ENCODE results near the gene ZNF593. TPM values are rescaled to one million over a fixed set of nuclear protein-coding genes. Genes with fewer than 3 reads are reported as not detected.

ZNF593 gene
- total and polyA plus RNA-seq, 2 of the 13 experiments (the other 11 are each of a cell fraction or from before 2014, with no cell fraction given) = 37.3 to 55.8 TPM

DNA sequence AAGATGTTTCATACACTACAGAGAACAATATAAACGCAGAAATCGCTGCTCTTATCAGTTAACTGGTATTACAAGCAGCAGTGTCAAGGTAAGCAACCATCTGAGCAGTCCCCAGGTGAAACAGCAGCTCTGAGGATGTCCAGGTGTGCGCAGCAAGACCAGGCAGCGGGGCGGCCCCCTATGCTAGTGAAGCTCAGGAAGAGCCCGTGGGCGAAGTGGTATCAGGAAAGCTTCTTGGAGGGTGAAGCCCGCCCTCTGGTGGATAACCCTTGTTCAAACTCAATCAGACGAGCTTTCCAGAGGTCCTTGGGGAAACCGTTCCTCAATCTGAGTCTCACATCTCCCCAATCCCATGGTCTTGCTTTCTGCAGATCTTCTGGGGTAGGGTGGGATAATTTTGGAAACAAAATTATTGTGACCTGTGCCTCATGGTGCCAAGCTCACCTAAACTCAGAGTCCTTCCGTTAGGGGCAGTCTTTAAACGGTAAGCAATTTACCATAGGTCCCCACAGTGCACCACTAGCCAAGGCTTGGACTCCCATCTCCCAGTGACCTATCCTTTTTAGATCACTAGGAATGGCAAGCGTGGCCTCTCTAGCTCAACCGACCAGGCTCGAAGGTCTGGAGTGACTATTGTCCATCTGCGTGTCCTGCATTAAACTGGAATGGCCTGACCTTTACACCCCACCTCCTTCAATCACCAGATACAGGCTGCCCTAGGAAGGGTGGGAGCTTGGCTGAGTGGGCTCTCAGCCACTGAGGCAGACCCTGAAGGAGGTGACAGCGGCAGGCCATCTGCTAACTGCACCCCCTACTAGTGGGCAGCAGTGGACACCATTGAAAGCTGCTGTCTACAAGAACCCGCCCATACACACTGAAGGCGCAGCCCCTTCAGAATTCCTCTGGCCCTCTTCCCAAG lies 24.4 kb upstream of the ZNF593 start (continued):
- TF ChIP-seq, protein P1, sequence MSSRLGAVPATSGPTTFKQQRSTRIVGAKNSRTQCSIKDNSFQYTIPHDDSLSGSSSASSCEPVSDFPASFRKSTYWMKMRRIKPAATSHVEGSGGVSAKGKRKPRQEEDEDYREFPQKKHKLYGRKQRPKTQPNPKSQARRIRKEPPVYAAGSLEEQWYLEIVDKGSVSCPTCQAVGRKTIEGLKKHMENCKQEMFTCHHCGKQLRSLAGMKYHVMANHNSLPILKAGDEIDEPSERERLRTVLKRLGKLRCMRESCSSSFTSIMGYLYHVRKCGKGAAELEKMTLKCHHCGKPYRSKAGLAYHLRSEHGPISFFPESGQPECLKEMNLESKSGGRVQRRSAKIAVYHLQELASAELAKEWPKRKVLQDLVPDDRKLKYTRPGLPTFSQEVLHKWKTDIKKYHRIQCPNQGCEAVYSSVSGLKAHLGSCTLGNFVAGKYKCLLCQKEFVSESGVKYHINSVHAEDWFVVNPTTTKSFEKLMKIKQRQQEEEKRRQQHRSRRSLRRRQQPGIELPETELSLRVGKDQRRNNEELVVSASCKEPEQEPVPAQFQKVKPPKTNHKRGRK (CRISPR knock-in tag; IDR thresholded peaks at IDR 0.05) = no peak
- TF ChIP-seq, protein P2, sequence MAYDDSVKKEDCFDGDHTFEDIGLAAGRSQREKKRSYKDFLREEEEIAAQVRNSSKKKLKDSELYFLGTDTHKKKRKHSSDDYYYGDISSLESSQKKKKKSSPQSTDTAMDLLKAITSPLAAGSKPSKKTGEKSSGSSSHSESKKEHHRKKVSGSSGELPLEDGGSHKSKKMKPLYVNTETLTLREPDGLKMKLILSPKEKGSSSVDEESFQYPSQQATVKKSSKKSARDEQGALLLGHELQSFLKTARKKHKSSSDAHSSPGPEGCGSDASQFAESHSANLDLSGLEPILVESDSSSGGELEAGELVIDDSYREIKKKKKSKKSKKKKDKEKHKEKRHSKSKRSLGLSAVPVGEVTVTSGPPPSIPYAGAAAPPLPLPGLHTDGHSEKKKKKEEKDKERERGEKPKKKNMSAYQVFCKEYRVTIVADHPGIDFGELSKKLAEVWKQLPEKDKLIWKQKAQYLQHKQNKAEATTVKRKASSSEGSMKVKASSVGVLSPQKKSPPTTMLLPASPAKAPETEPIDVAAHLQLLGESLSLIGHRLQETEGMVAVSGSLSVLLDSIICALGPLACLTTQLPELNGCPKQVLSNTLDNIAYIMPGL (CRISPR knock-in tag; IDR thresholded peaks at IDR 0.05; ENCODE audit: borderline replicate concordance in 1 of 2, low read depth in 1 of 2) = 0 out of 4 replicates have a peak, but pooled peaks of 1 of the 2 experiments have one; percentile 50
- no peak for TF ChIP-seq ZNF460 (CRISPR knock-in tag; IDR thresholded peaks at IDR 0.05; ENCODE audit: borderline replicate concordance)
- TF ChIP-seq ZSCAN9 (CRISPR knock-in tag; IDR thresholded peaks at IDR 0.05; ENCODE audit: borderline replicate concordance) = 0 out of 2 replicates have a peak, but pooled peaks have one; percentile 32
- no peak for TF ChIP-seq ZNF234 (CRISPR knock-in tag; conservative IDR thresholded peaks at IDR 0.05)
- TF ChIP-seq YEATS4 (CRISPR knock-in tag; IDR thresholded peaks at IDR 0.05; ENCODE audit: borderline replicate concordance) = no peak
- TF ChIP-seq, protein P3, sequence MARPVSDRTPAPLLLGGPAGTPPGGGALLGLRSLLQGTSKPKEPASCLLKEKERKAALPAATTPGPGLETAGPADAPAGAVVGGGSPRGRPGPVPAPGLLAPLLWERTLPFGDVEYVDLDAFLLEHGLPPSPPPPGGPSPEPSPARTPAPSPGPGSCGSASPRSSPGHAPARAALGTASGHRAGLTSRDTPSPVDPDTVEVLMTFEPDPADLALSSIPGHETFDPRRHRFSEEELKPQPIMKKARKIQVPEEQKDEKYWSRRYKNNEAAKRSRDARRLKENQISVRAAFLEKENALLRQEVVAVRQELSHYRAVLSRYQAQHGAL (CRISPR knock-in tag; IDR thresholded peaks at IDR 0.05; ENCODE audit: not compliant biosample characterization) = no peak
- no peak for TF ChIP-seq SOX6 (IDR thresholded peaks at IDR 0.05)
- no peak for TF ChIP-seq SOX6 (CRISPR knock-in tag; IDR thresholded peaks at IDR 0.05)
- TF ChIP-seq YY1 (IDR thresholded peaks at IDR 0.05; ENCODE audit: insufficient read depth, insufficient replicate concordance, low read depth, low read length) = no peak
- no peak for TF ChIP-seq ZNF644 (CRISPR knock-in tag; IDR thresholded peaks at IDR 0.05; ENCODE audit: low read depth)
- TF ChIP-seq SMC3 (IDR thresholded peaks at IDR 0.05; ENCODE audit: low read length) = peak; percentile 90
- TF ChIP-seq ZNF567 (CRISPR knock-in tag; IDR thresholded peaks at IDR 0.05; ENCODE audit: borderline replicate concordance) = 0 out of 2 replicates have a peak, but pooled peaks have one; percentile 47
- peak; percentile 83 for TF ChIP-seq RAD21 (CRISPR knock-in tag; IDR thresholded peaks at IDR 0.05)
- no peak for TF ChIP-seq ZNF552 (CRISPR knock-in tag; IDR thresholded peaks at IDR 0.05; ENCODE audit: borderline replicate concordance)
- no peak for TF ChIP-seq NFIB (CRISPR knock-in tag; IDR thresholded peaks at IDR 0.05; ENCODE audit: borderline replicate concordance)
- no peak for TF ChIP-seq HOXD1 (CRISPR knock-in tag; IDR thresholded peaks at IDR 0.05)
- TF ChIP-seq KLF16 (CRISPR knock-in tag; IDR thresholded peaks at IDR 0.05) = 0 out of 4 replicates have a peak, but pooled peaks of 1 of the 2 experiments have one; percentile 30
- TF ChIP-seq MTA1 (CRISPR knock-in tag; IDR thresholded peaks at IDR 0.05; ENCODE audit: borderline replicate concordance) = no peak
- TF ChIP-seq, protein P4, sequence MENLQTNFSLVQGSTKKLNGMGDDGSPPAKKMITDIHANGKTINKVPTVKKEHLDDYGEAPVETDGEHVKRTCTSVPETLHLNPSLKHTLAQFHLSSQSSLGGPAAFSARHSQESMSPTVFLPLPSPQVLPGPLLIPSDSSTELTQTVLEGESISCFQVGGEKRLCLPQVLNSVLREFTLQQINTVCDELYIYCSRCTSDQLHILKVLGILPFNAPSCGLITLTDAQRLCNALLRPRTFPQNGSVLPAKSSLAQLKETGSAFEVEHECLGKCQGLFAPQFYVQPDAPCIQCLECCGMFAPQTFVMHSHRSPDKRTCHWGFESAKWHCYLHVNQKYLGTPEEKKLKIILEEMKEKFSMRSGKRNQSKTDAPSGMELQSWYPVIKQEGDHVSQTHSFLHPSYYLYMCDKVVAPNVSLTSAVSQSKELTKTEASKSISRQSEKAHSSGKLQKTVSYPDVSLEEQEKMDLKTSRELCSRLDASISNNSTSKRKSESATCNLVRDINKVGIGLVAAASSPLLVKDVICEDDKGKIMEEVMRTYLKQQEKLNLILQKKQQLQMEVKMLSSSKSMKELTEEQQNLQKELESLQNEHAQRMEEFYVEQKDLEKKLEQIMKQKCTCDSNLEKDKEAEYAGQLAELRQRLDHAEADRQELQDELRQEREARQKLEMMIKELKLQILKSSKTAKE (CRISPR knock-in tag; IDR thresholded peaks at IDR 0.05; ENCODE audit: borderline replicate concordance) = no peak
- TF ChIP-seq BORCS8-MEF2B (CRISPR knock-in tag; IDR thresholded peaks at IDR 0.05) = no peak
- TF ChIP-seq ZNF138 (CRISPR knock-in tag; IDR thresholded peaks at IDR 0.05; ENCODE audit: low read depth) = no peak
